ENCODE data around the gene MGLL. TPM values are rescaled to one million over a fixed set of nuclear protein-coding genes. Genes with fewer than 3 reads are reported as not detected.

The MGLL gene
- total RNA-seq, result 10 to 100 TPM; 25.8 to 79.5 (median 30.2) TPM

DNA sequence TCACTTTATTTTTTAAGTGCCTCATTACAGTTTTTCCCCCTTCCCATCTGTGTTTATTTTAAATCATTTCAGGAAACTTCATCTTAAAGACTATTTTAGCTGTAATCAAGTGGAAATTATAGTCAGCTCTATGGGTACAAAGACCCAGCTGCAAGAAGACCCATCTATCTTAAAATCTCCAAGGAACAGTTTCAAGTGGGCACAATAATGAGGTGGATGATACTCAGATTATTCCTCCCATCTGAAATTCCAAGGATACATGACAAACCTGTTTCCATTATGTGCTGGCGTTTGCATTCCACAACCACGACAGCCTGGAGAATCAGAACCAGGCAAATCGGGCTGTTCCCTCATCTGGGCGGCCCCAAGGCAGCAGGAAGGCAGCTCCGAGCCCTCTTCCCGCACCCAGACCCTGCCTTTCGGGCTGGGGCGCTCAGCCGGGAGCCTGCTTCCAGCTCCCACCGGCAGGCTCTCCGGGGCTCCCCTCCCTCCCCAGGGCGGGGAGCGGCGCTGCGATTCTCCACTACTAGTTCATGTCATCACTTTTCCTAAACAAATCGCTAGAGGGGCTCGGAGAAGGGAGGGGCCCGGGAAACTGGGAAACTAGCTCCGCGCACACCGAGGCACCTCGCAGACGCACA is at the start of gene MGLL:
MGLL (minus strand) TSS at position 475 of the 641 bp plus-strand sequence; CDS start at position 278, 197 bp downstream.
- TF ChIP-seq POLR2AphosphoS5 (IDR thresholded peaks at IDR 0.05), result no peak
- TF ChIP-seq, protein P1, sequence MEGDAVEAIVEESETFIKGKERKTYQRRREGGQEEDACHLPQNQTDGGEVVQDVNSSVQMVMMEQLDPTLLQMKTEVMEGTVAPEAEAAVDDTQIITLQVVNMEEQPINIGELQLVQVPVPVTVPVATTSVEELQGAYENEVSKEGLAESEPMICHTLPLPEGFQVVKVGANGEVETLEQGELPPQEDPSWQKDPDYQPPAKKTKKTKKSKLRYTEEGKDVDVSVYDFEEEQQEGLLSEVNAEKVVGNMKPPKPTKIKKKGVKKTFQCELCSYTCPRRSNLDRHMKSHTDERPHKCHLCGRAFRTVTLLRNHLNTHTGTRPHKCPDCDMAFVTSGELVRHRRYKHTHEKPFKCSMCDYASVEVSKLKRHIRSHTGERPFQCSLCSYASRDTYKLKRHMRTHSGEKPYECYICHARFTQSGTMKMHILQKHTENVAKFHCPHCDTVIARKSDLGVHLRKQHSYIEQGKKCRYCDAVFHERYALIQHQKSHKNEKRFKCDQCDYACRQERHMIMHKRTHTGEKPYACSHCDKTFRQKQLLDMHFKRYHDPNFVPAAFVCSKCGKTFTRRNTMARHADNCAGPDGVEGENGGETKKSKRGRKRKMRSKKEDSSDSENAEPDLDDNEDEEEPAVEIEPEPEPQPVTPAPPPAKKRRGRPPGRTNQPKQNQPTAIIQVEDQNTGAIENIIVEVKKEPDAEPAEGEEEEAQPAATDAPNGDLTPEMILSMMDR (IDR thresholded peaks at IDR 0.05), result no peak
- no peak for TF ChIP-seq POLR2A (IDR thresholded peaks at IDR 0.05)
- no peaks in the 10 kb centered on the region for H3K36me3 ChIP-seq
- no peaks in the 10 kb centered on the region for H3K27me3 ChIP-seq
- intact Hi-C loops (cut with DNase I; ENCODE audit: low total_unique reads), result loop anchor here (5.0 kb wide), 1 partner anchor 130 kb away; no protein-coding TSS in a partner anchor
- H3K4me1 ChIP-seq, result peaks cover under 1 to 21% of the 10 kb centered on the region in 2 donors
- H3K4me3 ChIP-seq, result peak within 1 kb of the TSS; percentile 74 to 78 (median 78)
- H3K27ac ChIP-seq, result peak within 1 kb of the TSS; percentile 83 to 86
- no peaks in the 10 kb centered on the region for H3K9me3 ChIP-seq
- DNase-seq (ENCODE audit: low spot score in 2 of 2), result no peak

DNA sequence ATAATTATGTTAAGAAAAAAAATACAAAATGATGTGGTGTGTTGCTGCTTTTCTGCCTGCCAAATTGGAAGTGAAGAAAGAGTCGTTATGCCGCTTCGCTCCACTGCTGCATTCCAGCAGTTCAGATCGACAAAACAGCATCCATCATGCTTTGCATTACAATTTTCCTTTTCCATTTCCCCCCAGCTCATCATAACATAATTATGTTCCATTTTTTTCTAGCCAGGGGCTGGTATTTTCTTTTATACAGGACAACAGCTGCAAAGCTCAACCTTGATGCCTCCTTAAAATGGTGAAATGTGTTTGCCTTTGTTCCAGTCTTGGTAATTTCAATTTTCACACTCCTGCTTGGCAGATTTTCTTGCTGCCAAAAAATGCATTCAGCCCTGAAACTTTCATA is 47.8 kb upstream of the MGLL start:
- no peak overlapping the region for H3K27ac ChIP-seq
- intact Hi-C loops (cut with DNase I; ENCODE audit: low total_unique reads), result no loop called here
- no peak for TF ChIP-seq POLR2AphosphoS5 (IDR thresholded peaks at IDR 0.05)
- TF ChIP-seq, protein P1 (IDR thresholded peaks at IDR 0.05), result no peak
- TF ChIP-seq POLR2A (IDR thresholded peaks at IDR 0.05), result no peak

DNA sequence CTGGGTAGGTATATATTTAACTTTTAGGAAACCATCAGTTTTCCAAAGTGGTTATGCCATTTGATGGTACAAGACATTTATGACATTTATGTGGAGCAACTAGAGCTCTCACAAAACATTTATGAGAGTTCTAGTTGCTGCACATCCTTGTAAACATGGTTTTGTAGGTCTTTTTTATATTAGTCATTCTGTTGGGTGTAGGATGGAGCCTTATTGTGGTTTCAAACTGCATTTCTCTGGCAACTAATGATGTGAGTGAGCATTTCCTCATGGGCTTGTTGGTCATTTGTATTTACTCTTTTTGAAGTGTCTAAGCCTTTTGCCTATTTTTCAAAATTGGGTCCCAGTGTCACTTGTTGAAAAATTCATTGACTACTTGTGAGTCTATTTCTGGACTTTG is 45.7 kb upstream of the MGLL start:
- no peak overlapping the region for H3K27ac ChIP-seq
- no peak overlapping the region for H3K4me3 ChIP-seq
- intact Hi-C loops (cut with DNase I; ENCODE audit: low total_unique reads), result no loop called here
- H3K4me1 ChIP-seq, result no peaks in the 10 kb centered on the region
- no peaks in the 10 kb centered on the region for H3K9me3 ChIP-seq
- DNase-seq (ENCODE audit: low spot score in 2 of 2), result no peak
- no peaks in the 10 kb centered on the region for H3K27me3 ChIP-seq
- no peaks in the 10 kb centered on the region for H3K36me3 ChIP-seq
- TF ChIP-seq POLR2AphosphoS5 (IDR thresholded peaks at IDR 0.05) (no peak), POLR2A (IDR thresholded peaks at IDR 0.05) (no peak)
- TF ChIP-seq, protein P1 (IDR thresholded peaks at IDR 0.05), result no peak

More for the DNA sequence above, 47.8 kb upstream of the MGLL start:
- H3K9me3 ChIP-seq, result no peaks in the 10 kb centered on the region
- H3K4me3 ChIP-seq, result no peak overlapping the region
- DNase-seq (ENCODE audit: low spot score in 2 of 2), result no peak
- H3K4me1 ChIP-seq, result no peaks in the 10 kb centered on the region
- no peaks in the 10 kb centered on the region for H3K36me3 ChIP-seq
- H3K27me3 ChIP-seq, result no peaks in the 10 kb centered on the region

DNA sequence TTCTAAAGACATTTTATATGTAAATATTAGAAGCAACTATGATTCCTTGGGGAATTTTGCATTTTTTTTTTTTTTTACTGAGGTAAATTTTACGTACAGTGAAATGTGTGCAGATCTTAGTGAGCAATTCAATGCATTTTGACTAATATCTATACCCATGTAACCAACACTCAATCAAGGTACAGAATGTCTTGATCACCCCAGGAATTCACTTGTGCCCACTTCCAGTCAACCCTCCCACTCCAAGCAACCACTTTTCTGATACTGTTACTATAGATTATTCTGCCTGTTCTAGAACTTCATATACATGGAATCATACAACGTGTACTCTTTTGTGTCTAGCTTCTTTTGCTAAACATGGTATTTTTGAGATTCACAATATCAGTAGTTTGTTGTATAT is 45.1 kb upstream of the MGLL start:
- no peak for DNase-seq (ENCODE audit: low spot score in 2 of 2)
- H3K4me3 ChIP-seq, result no peak overlapping the region
- TF ChIP-seq POLR2A (IDR thresholded peaks at IDR 0.05) (no peak), POLR2AphosphoS5 (IDR thresholded peaks at IDR 0.05) (no peak)
- TF ChIP-seq, protein P1 (IDR thresholded peaks at IDR 0.05), result no peak
- no peak overlapping the region for H3K27ac ChIP-seq
- no peaks in the 10 kb centered on the region for H3K9me3 ChIP-seq
- no peaks in the 10 kb centered on the region for H3K27me3 ChIP-seq
- H3K36me3 ChIP-seq, result no peaks in the 10 kb centered on the region
- H3K4me1 ChIP-seq, result no peaks in the 10 kb centered on the region
- intact Hi-C loops (cut with DNase I; ENCODE audit: low total_unique reads), result no loop called here

DNA sequence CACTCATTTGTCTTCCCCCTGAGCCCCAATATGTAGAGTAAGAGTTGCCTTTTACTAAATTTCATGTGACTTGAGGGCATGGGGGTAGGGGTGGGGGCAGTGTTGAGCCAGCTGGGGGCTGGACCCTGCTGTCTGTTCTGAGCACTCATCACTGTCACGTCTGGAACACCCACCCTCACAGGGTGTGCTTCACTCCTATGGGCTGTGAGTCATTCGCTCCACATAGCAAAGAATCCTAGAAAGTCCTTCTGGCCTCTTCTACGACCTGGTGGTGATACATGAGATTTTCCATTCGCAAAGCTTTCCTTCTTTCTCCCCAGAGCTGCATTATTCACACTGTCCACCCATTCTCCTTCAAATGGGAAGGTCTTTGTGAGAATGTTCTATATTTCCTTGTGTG is 43.6 kb upstream of the MGLL start:
- Histone ChIP-seq H3K4me1 (no peaks in the 10 kb centered on the region), H3K9me3 (no peaks in the 10 kb centered on the region), H3K27me3 (no peaks in the 10 kb centered on the region), H3K4me3 (no peak overlapping the region), H3K27ac (no peak overlapping the region), H3K36me3 (no peaks in the 10 kb centered on the region)
- no peak for TF ChIP-seq POLR2AphosphoS5 (IDR thresholded peaks at IDR 0.05)
- TF ChIP-seq, protein P1 (IDR thresholded peaks at IDR 0.05), result no peak
- TF ChIP-seq POLR2A (IDR thresholded peaks at IDR 0.05), result no peak
- intact Hi-C loops (cut with DNase I; ENCODE audit: low total_unique reads), result no loop called here
- no peak for DNase-seq (ENCODE audit: low spot score in 2 of 2)

All from breast epithelium (tissue), 4 donors.